Measurements from ENCODE around the gene RDH14. TPM values are rescaled to one million over a fixed set of nuclear protein-coding genes. Genes with fewer than 3 reads are reported as not detected.

RDH14 gene
- total RNA-seq, 1 donor from 2014 or later: 18.3 TPM

GRCh38 chr2:18525236-18525635, 35.2 kb downstream of the RDH14 start:
- Histone ChIP-seq H3K9me3 (no peaks in the 10 kb centered on the region), H3K4me1 (no peaks in the 10 kb centered on the region), H3K36me3 (no peaks in the 10 kb centered on the region), H3K4me3 (no peak overlapping the region), H3K27me3 (ENCODE audit: low read depth) (no peaks in the 10 kb centered on the region), H3K27ac (no peak overlapping the region)
- no peak for TF ChIP-seq CTCF (IDR thresholded peaks at IDR 0.05)
- DNase-seq (no peak), ATAC-seq (no peak)
- intact Hi-C loops (cut with DNase I): no loop called here

GRCh38 chr2:18522484-18523146, 37.8 kb downstream of the RDH14 start:
- TF ChIP-seq CTCF (IDR thresholded peaks at IDR 0.05): no peak
- Histone ChIP-seq H3K4me1 (no peaks in the 10 kb centered on the region), H3K27me3 (ENCODE audit: low read depth) (no peaks in the 10 kb centered on the region), H3K4me3 (no peak overlapping the region), H3K27ac (no peak overlapping the region), H3K36me3 (no peaks in the 10 kb centered on the region), H3K9me3 (no peaks in the 10 kb centered on the region)
- intact Hi-C loops (cut with DNase I): no loop called here
- ATAC-seq (peak in 1 of 2 donors; percentile 46), DNase-seq (no peak)

- Histone ChIP-seq H3K4me3 (no peak overlapping the region), H3K27ac (no peak overlapping the region), H3K9me3 (no peaks in the 10 kb centered on the region), H3K27me3 (ENCODE audit: low read depth) (no peaks in the 10 kb centered on the region), H3K4me1 (no peaks in the 10 kb centered on the region), H3K36me3 (no peaks in the 10 kb centered on the region)
- intact Hi-C loops (cut with DNase I): no loop called here
- ATAC-seq (peak; percentile 82 to 87), DNase-seq (peak; percentile 76)
- peak; percentile 92 for TF ChIP-seq CTCF (IDR thresholded peaks at IDR 0.05)
These were observed 39.7 kb downstream of the RDH14 start for GRCh38 chr2:18520451-18521425.

- H3K4me1 ChIP-seq: no peaks in the 10 kb centered on the region
- ATAC-seq: no peak
- no peaks in the 10 kb centered on the region for H3K27me3 ChIP-seq (ENCODE audit: low read depth)
- H3K4me3 ChIP-seq: no peak overlapping the region
- no peaks in the 10 kb centered on the region for H3K9me3 ChIP-seq
- no peak for TF ChIP-seq CTCF (IDR thresholded peaks at IDR 0.05)
- no peak overlapping the region for H3K27ac ChIP-seq
- no peaks in the 10 kb centered on the region for H3K36me3 ChIP-seq
- DNase-seq: no peak
- intact Hi-C loops (cut with DNase I): no loop called here
These were observed 40.5 kb downstream of the RDH14 start for GRCh38 chr2:18519914-18520450.

GRCh38 chr2:18518116-18519111, 42.0 kb downstream of the RDH14 start:
- no peak overlapping the region for H3K27ac ChIP-seq
- TF ChIP-seq CTCF (IDR thresholded peaks at IDR 0.05): no peak
- H3K4me3 ChIP-seq: no peak overlapping the region
- intact Hi-C loops (cut with DNase I): no loop called here
- H3K36me3 ChIP-seq: no peaks in the 10 kb centered on the region
- H3K9me3 ChIP-seq: no peaks in the 10 kb centered on the region
- H3K27me3 ChIP-seq (ENCODE audit: low read depth): no peaks in the 10 kb centered on the region
- no peaks in the 10 kb centered on the region for H3K4me1 ChIP-seq
- ATAC-seq: no peak
- no peak for DNase-seq

Measured in lower lobe of right lung (tissue), 2 donors.